GM12865 (cell line): ENCODE measurements around the gene PRKCA.

Source experiments
- DNase-seq: peaks from one replicate; pipeline ENCODE4 v3.0.0; 2010; ENCODE audit warnings: low read depth
- H3K4me3 ChIP-seq: 2 replicates; pipeline ENCODE4 v1.5.1; 2011; ENCODE audit warnings: mild to moderate bottlenecking, low read depth, low read length, control low read depth
- TF ChIP-seq, protein P1 (sequence below): IDR thresholded peaks from 2 replicates; pipeline ENCODE4 v1.5.1; 2011; ENCODE audit warnings: low read length, control low read depth, low read depth, inconsistent platforms; ENCODE audit not compliant: insufficient read depth; ENCODE audit errors: missing control alignments

PRKCA gene

DNA sequence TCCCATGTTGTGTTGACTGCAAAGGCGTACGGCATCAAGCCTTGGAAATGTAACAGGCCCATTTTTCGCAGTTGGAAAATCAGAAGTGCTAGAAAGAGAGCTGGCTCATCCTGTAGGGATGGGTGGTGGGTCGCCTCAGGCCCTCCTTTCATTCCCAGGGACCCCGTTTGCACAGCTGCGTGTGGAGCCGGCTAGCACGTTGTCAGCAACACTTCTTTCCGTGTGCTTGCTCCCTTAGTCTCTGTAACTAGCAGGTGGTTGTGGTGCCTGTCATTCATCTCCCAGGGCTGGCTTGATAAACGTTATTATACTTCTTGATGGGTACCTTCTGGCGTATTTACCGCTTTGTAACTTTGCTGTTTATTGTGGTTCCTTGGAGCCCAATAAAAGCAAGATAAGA is 293.5 kb downstream of the PRKCA start:
- DNase-seq, result no peak
- H3K4me3 ChIP-seq, result no peak overlapping the region
- TF ChIP-seq, protein P1, sequence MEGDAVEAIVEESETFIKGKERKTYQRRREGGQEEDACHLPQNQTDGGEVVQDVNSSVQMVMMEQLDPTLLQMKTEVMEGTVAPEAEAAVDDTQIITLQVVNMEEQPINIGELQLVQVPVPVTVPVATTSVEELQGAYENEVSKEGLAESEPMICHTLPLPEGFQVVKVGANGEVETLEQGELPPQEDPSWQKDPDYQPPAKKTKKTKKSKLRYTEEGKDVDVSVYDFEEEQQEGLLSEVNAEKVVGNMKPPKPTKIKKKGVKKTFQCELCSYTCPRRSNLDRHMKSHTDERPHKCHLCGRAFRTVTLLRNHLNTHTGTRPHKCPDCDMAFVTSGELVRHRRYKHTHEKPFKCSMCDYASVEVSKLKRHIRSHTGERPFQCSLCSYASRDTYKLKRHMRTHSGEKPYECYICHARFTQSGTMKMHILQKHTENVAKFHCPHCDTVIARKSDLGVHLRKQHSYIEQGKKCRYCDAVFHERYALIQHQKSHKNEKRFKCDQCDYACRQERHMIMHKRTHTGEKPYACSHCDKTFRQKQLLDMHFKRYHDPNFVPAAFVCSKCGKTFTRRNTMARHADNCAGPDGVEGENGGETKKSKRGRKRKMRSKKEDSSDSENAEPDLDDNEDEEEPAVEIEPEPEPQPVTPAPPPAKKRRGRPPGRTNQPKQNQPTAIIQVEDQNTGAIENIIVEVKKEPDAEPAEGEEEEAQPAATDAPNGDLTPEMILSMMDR, result no peak

DNA sequence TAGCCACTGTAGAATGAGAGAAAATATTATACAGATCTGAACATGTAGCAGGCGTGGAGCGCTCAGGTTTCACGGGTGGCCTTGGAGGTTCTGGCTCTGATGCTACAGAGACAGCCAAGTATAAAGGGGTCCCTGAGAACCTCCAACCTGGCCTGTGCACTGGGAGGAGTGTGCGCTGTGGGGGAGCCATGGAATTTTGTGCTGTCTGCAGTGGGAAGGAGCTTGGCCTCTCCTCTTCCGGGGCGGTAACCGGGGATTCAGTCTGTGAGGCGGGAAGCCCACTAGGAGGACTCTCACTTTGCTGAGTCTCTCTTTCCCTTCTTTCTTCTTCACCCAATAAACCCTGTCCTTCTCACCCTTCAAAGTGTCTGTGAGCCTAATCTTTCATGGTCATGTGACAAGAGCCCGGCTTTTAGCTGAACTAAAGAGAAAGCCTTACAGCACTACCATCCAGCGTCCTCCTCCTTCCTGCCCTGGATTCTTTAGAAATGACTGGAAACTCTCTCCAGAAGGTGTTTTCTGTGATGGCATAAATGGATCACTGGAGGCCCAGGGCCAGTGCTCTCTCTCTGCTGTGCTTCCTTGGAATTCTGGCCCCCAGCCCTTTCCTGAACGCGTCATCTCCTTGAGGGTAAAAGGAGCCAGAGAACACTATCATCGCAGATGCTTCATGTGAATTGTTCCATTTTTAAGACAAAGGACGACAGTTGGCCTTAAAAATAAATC is 300.4 kb downstream of the PRKCA start:
- TF ChIP-seq, protein P1, result no peak
- H3K4me3 ChIP-seq, result no peak overlapping the region
- no peak for DNase-seq

DNA sequence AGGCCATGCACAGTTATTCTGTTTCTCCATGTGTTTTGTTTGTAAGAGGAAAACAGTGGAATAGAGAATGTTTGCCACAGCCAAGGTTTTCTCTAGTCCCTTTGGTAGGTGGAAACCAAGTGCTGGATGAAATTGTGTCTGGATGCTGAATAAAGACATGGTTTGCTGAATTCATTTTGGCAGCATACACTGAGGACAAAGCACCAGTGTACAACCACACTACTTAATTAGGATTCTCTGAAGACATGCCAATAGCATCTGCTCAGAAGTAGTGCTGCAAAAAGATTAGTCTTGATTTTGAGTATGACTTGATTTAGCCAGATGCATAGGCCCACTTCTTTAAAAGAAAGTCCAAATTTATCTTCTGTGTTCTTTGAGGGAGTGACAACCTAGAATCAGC is 302.0 kb downstream of the PRKCA start:
- TF ChIP-seq, protein P1, result no peak
- no peak for DNase-seq
- no peak overlapping the region for H3K4me3 ChIP-seq

DNA sequence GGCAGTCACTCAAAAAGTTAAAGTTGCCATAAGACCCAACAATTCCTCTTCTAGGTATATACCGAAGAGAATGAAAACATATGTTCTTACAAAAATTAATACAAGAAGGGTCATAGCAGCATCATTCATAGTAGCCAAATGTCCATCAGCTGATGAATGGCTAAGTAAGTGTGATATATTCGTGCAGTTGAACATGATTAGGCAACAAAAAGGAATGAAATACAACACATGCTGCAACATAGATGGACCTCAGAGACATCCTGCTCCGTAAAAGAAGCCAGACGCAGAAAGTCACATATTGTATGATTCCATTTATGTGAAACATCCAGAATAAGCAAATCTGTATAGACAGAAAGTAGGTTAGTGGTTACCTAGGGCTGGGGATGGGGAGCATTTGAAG is 303.1 kb downstream of the PRKCA start:
- H3K4me3 ChIP-seq, result no peak overlapping the region
- no peak for DNase-seq
- TF ChIP-seq, protein P1, result no peak

DNA sequence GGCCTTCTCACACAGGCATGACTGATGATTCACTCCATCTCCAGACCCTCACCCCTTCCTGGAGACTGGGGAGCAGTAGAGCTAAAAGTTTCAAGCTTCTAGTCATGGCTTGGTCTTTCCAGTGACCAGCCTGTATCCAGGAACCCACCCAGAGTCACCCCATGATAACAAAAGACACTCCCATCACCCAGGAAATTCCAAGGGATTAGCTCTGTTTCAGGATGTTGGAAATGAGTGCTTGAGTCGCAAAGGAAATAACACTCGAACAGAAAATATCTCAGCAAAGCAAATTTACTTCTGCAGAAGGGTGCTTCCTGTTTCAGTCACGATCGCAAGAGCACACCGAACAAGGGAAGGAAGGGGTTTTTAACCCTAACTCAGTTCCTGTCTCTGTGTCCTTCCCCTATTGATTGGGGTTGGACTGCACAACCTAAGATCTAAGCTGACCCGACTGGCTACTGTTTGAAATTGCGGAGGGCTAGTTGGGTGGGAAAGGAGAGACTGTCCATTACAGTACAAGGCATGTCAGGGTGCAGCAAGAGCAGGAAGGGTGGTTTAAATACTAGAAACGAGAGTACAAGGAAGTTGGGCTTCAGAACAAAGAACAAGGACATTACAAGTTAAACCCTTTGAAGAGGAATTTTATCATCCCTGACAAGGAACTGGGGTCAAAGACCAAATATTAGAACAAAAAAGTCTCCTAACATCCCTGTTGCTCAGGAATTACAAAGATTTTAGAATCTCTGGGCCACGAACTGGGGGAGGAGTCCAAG is 308.1 kb downstream of the PRKCA start:
- TF ChIP-seq, protein P1, result no peak
- no peak overlapping the region for H3K4me3 ChIP-seq
- no peak for DNase-seq

DNA sequence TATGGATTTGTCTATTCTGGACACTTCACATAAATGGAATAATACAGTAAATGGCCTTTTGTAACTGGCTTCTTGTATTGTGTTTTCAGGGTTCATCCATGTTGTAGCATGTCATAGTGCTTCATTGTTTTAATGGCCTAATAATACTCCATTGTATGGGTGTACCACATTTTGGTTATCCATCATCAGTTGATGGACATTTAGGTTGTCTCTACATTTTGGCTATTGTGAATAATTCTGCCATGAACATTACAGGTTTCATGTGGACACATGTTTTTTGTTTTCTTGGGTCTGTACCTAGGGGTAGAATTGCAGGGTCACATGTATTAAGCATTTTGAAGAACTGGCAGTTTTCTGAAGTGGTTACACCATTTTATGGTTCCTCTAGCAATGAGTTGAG is 309.0 kb downstream of the PRKCA start:
- TF ChIP-seq, protein P1, result no peak
- DNase-seq, result no peak
- H3K4me3 ChIP-seq, result no peak overlapping the region
